NCI-H69 (cell line): ENCODE results near the gene CENPW.

Source experiments
- DNase-seq: peaks from one replicate; lab custom pipeline; 2025; lab: John Stamatoyannopoulos, UW

CENPW gene

GRCh38 chr6:126339796-126340609, at the start of gene CENPW:
CENPW (plus strand) TSS chr6:126340115; CDS start chr6:126340274, 159 bp downstream.
- DNase-seq: peak; percentile 98

GRCh38 chr6:126293891-126294524, 45.9 kb upstream of the CENPW start:
- DNase-seq: peak; percentile 34

GRCh38 chr6:126300126-126300525, 39.8 kb upstream of the CENPW start:
- DNase-seq: no peak

GRCh38 chr6:126300735-126301134, 39.2 kb upstream of the CENPW start:
- DNase-seq: no peak

- DNase-seq: peak; percentile 39
Observed at GRCh38 chr6:126302191-126302590, 37.7 kb upstream of the CENPW start.

- DNase-seq: peak; percentile 63
Observed at GRCh38 chr6:126307849-126308248, 32.1 kb upstream of the CENPW start.

GRCh38 chr6:126308362-126308761, 31.6 kb upstream of the CENPW start:
- DNase-seq: no peak

GRCh38 chr6:126312013-126312665, 27.8 kb upstream of the CENPW start:
- DNase-seq: peak; percentile 59

GRCh38 chr6:126313941-126314340, 26.0 kb upstream of the CENPW start:
- DNase-seq: no peak

- DNase-seq: no peak
Observed at GRCh38 chr6:126318797-126319196, 21.1 kb upstream of the CENPW start.

- DNase-seq: no peak
Observed at GRCh38 chr6:126333729-126334128, 6.2 kb upstream of the CENPW start.

- DNase-seq: peak; percentile 15
Observed at GRCh38 chr6:126335210-126335609, 4.7 kb upstream of the CENPW start.

- no peak for DNase-seq
Observed at GRCh38 chr6:126337323-126337722, 2.6 kb upstream of the CENPW start.

GRCh38 chr6:126341126-126341525, 1.2 kb downstream of the CENPW start:
- DNase-seq: peak; percentile 37

GRCh38 chr6:126344181-126344580, 4.3 kb downstream of the CENPW start:
- DNase-seq: no peak

- no peak for DNase-seq
Observed at GRCh38 chr6:126351960-126352359, 12.0 kb downstream of the CENPW start.

- DNase-seq: no peak
Observed at GRCh38 chr6:126352514-126352913, 12.6 kb downstream of the CENPW start.

- DNase-seq: peak; percentile 25
Observed at GRCh38 chr6:126356526-126356925, 16.6 kb downstream of the CENPW start.

- DNase-seq: no peak
Observed at GRCh38 chr6:126359936-126360537, 20.1 kb downstream of the CENPW start.

- DNase-seq: peak; percentile 70
Observed at GRCh38 chr6:126361832-126362440, 22.0 kb downstream of the CENPW start.

GRCh38 chr6:126367849-126368248, 27.9 kb downstream of the CENPW start:
- DNase-seq: no peak

GRCh38 chr6:126372626-126373025, 32.7 kb downstream of the CENPW start:
- no peak for DNase-seq
